Prostate gland (tissue), 2 donors: ENCODE data around the gene RUNX2. TPM values are rescaled to one million over a fixed set of nuclear protein-coding genes. Genes with fewer than 3 reads are reported as not detected.

Experiments
- DNase-seq: peaks from one replicate; pipeline ENCODE4 v3.0.0-alpha.2; 2019; ENCODE audit warnings: low spot score
- H3K27ac ChIP-seq, 2 donors: fragments of 200-600 bp; sonication (generic); 2 replicates each; pipeline ENCODE4 v1.5.1; 2017 to 2019
- H3K27me3 ChIP-seq: fragments of 200-600 bp; sonication (generic); replicated peaks from 2 replicates; pipeline ENCODE4 v1.5.1; 2019; ENCODE audit not compliant: insufficient read depth
- H3K36me3 ChIP-seq, 2 donors: fragments of 200-600 bp; sonication (generic); 1 replicate in 1 of 2; 2 replicates in 1 of 2; pipeline versions ENCODE4 v1.5.1 to v1.8.1; 2017 to 2019
- H3K4me1 ChIP-seq: fragments of 200-600 bp; sonication (generic); replicated peaks from 2 replicates; pipeline ENCODE4 v1.5.1; 2019
- H3K4me3 ChIP-seq, 2 donors: fragments of 200-600 bp; sonication (generic); 2 replicates each; pipeline ENCODE4 v1.5.1; 2017 to 2019
- H3K9me3 ChIP-seq: fragments of 200-600 bp; sonication (generic); 2 replicates; pipeline ENCODE4 v1.5.1; 2017
- CTCF ChIP-seq, 4 experiments: fragments of 200-600 bp in 2 of 4; fragments of 450-650 bp in 2 of 4; sonication (generic) in 2 of 4; IDR thresholded peaks; 1 replicate in 3 of 4; 2 replicates in 1 of 4; pipeline ENCODE4 v1.5.1; 2016 to 2019; ENCODE audit warnings: antibody characterized with exemption in 4 of 4, mild to moderate bottlenecking in 2 of 4, moderate library complexity in 2 of 4
- POLR2A ChIP-seq: fragments of 450-650 bp; IDR thresholded peaks from one replicate; pipeline ENCODE4 v1.6.1; 2016; ENCODE audit warnings: antibody characterized with exemption, mild to moderate bottlenecking
- POLR2AphosphoS5 ChIP-seq: sonication (generic); formaldehyde crosslinking; IDR thresholded peaks from one replicate; pipeline ENCODE4 v1.6.1; 2017; ENCODE audit warnings: antibody characterized with exemption
- WGBS: methylation state at CpG from one replicate; pipeline ENCODE4 v1.1.5; 2018; 5-methylcytosine and 5-hydroxymethylcytosine counted together
- intact Hi-C: fragments of 100-400 bp; cut with DNase I; formaldehyde crosslinking; loops from one replicate; pipeline ENCODE4 v1.14.2; 2022
- total RNA-seq, 2 donors: library from RNA; depleted of rRNA; stranded (reverse); fragments of >200 nt; gene quantifications; one replicate each; pipeline ENCODE4 v1.1.0, GENCODE V29; 2016

Gene RUNX2
- total RNA-seq, 2 donors from 2014 or later: 9.2 to 10.7 TPM

- H3K9me3 ChIP-seq: no peaks in the 10 kb centered on the region
- H3K36me3 ChIP-seq: no peaks in the 10 kb centered on the region
- H3K4me3 ChIP-seq: no peak overlapping the region
- 89% methylated on average over 1 of the region's 1 CpG for WGBS
- H3K4me1 ChIP-seq: no peaks in the 10 kb centered on the region
- intact Hi-C loops: no loop called here
- DNase-seq: no peak
- no peaks in the 10 kb centered on the region for H3K27me3 ChIP-seq
- TF ChIP-seq POLR2AphosphoS5 (no peak), POLR2A (no peak), CTCF (IDR thresholded peaks at IDR 0.05) (no peak)
- H3K27ac ChIP-seq: no peak overlapping the region
These were observed 22.6 kb upstream of the RUNX2 start for GRCh38 chr6:45305546-45305945.

GRCh38 chr6:45310118-45310788 is 17.9 kb upstream of the RUNX2 start:
- DNase-seq: no peak
- Histone ChIP-seq H3K4me3 (no peak overlapping the region), H3K36me3 (no peaks in the 10 kb centered on the region), H3K9me3 (no peaks in the 10 kb centered on the region), H3K27ac (no peak overlapping the region), H3K27me3 (no peaks in the 10 kb centered on the region), H3K4me1 (no peaks in the 10 kb centered on the region)
- TF ChIP-seq CTCF (IDR thresholded peaks at IDR 0.05) (no peak), POLR2A (no peak), POLR2AphosphoS5 (no peak)
- intact Hi-C loops: no loop called here
- WGBS: 96% methylated on average over 7 of the region's 7 CpGs

DNA sequence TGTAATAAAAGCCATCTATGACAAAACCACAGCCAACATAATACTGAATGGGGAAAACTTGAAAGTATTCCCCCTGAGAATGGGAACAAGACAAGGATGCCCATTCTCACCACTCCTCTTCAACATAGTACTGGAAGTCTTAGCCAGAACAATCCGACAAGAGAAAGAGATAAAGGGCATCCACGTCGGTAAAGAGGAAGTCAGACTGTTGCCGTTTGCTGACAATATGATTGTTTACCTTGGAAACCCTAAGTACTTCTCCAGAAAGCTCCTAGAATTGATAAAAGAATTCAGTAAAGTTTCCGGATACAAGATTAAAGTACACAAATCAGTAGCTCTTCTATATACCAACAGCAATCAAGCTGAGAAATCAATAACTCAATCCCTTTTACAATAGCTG is 14.0 kb upstream of the RUNX2 start:
- Histone ChIP-seq H3K4me1 (no peaks in the 10 kb centered on the region), H3K9me3 (no peaks in the 10 kb centered on the region), H3K4me3 (no peak overlapping the region), H3K36me3 (no peaks in the 10 kb centered on the region), H3K27me3 (no peaks in the 10 kb centered on the region), H3K27ac (no peak overlapping the region)
- TF ChIP-seq CTCF (IDR thresholded peaks at IDR 0.05): no peak
- TF ChIP-seq POLR2AphosphoS5: no peak
- no peak for DNase-seq
- intact Hi-C loops: no loop called here
- WGBS: 56% methylated on average over 5 of the region's 5 CpGs

DNA sequence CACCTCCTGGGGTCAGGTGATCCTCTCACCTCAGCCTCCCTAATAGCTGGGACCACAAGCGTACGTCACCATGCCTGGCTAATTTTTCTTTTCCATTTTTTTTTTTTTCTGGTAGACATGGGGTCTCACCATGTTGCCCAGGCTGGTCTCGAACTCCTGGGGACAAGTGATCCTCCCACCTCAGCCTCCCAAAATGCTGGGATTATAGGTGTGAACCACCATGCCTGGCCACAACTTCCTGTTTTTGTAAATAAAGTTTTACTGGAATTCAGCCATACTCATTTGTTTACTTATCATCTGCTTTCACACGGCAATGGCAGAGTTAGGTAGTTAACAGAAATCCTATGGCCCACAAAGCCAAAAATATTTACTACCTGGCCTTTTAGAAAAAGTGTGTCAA is 7.8 kb upstream of the RUNX2 start:
- intact Hi-C loops: no loop called here
- no peaks in the 10 kb centered on the region for H3K27me3 ChIP-seq
- 84% methylated on average over 4 of the region's 4 CpGs for WGBS
- no peaks in the 10 kb centered on the region for H3K9me3 ChIP-seq
- no peak for DNase-seq
- TF ChIP-seq CTCF (IDR thresholded peaks at IDR 0.05) (no peak), POLR2A (no peak), POLR2AphosphoS5 (no peak)
- no peaks in the 10 kb centered on the region for H3K36me3 ChIP-seq
- no peaks in the 10 kb centered on the region for H3K4me1 ChIP-seq
- H3K4me3 ChIP-seq: no peak overlapping the region
- H3K27ac ChIP-seq: no peak overlapping the region

- H3K4me1 ChIP-seq: no peaks in the 10 kb centered on the region
- no peaks in the 10 kb centered on the region for H3K9me3 ChIP-seq
- WGBS: 82% methylated on average over 3 of the region's 3 CpGs
- no peak for DNase-seq
- no peak for TF ChIP-seq POLR2AphosphoS5
- no peak for TF ChIP-seq CTCF (IDR thresholded peaks at IDR 0.05)
- TF ChIP-seq POLR2A: no peak
- no peak overlapping the region for H3K27ac ChIP-seq
- H3K27me3 ChIP-seq: no peaks in the 10 kb centered on the region
- intact Hi-C loops: no loop called here
- no peaks in the 10 kb centered on the region for H3K36me3 ChIP-seq
- H3K4me3 ChIP-seq: no peak overlapping the region
These were observed 4.4 kb upstream of the RUNX2 start for GRCh38 chr6:45323656-45324224.
